ENCODE results near the gene CDH4.

CDH4 gene

GRCh38 chr20:61332016-61332975 is 80.2 kb downstream of the CDH4 start:
- no peak for DNase-seq

- DNase-seq: no peak
These were observed 81.5 kb downstream of the CDH4 start for GRCh38 chr20:61333484-61334108.

GRCh38 chr20:61340157-61340556 is 88.1 kb downstream of the CDH4 start:
- DNase-seq: no peak

- DNase-seq: no peak
These were observed 89.5 kb downstream of the CDH4 start for GRCh38 chr20:61341605-61342004.

- DNase-seq: no peak
These were observed 91.9 kb downstream of the CDH4 start for GRCh38 chr20:61343934-61344333.

- DNase-seq: no peak
These were observed 93.6 kb downstream of the CDH4 start for GRCh38 chr20:61345656-61346055.

- no peak for DNase-seq
These were observed 94.9 kb downstream of the CDH4 start for GRCh38 chr20:61346996-61347395.

- DNase-seq: no peak
These were observed 95.4 kb downstream of the CDH4 start for GRCh38 chr20:61347443-61347842.

GRCh38 chr20:61349447-61350165 is 97.5 kb downstream of the CDH4 start:
- DNase-seq: no peak

GRCh38 chr20:61350500-61351250 is 98.6 kb downstream of the CDH4 start:
- DNase-seq: no peak

GRCh38 chr20:61352346-61353260 is 100.5 kb downstream of the CDH4 start:
- no peak for DNase-seq

- no peak for DNase-seq
These were observed 101.4 kb downstream of the CDH4 start for GRCh38 chr20:61353261-61354000.

GRCh38 chr20:61354001-61354390 is 101.9 kb downstream of the CDH4 start:
- no peak for DNase-seq

GRCh38 chr20:61354501-61354900 is 102.4 kb downstream of the CDH4 start:
- no peak for DNase-seq

- DNase-seq: no peak
These were observed 102.9 kb downstream of the CDH4 start for GRCh38 chr20:61354901-61355495.

- no peak for DNase-seq
These were observed 103.5 kb downstream of the CDH4 start for GRCh38 chr20:61355585-61355984.

GRCh38 chr20:61356196-61356595 is 104.1 kb downstream of the CDH4 start:
- no peak for DNase-seq

GRCh38 chr20:61357119-61357518 is 105.1 kb downstream of the CDH4 start:
- DNase-seq: no peak

- no peak for DNase-seq
These were observed 107.2 kb downstream of the CDH4 start for GRCh38 chr20:61359254-61359653.

GRCh38 chr20:61360296-61360695 is 108.2 kb downstream of the CDH4 start:
- DNase-seq: no peak

- no peak for DNase-seq
These were observed 108.9 kb downstream of the CDH4 start for GRCh38 chr20:61360940-61361339.
